Measurements from ENCODE around the gene IQCN. TPM values are rescaled to one million over a fixed set of nuclear protein-coding genes. Genes with fewer than 3 reads are reported as not detected.

IQCN gene
- total and polyA plus RNA-seq, 10 of the 15 experiments (the other 5 are each of a cell fraction or from before 2014, with no cell fraction given): 0.01 to 0.54 (median 0.23) TPM; not detected in 3

- SMC1A ChIA-PET (ENCODE audit: uncharacterized antibody, unreplicated experiment): interaction anchor here (2.2 kb wide), 1 partner anchor 35 kb away, joined by 7 read pairs; a partner anchor contains a TSS
- RAD21 ChIA-PET (ENCODE audit: unreplicated experiment): no interaction called here
- Histone ChIP-seq H3K4me1 (ENCODE audit: control insufficient read depth, insufficient read depth, low read length) (peaks cover 8% of the 10 kb centered on the region), H4K20me1 (ENCODE audit: control insufficient read depth, insufficient read depth) (no peaks in the 10 kb centered on the region), H3K4me3 (no peak overlapping the region), H3K79me2 (ENCODE audit: control insufficient read depth, insufficient read depth, low read length) (no peaks in the 10 kb centered on the region), H3K9me3 (replicated peaks; ENCODE audit: control insufficient read depth, insufficient read depth, low read length) (no peaks in the 10 kb centered on the region; the same call in 2 of the 3 replicates), H3K27ac (ENCODE audit: control insufficient read depth, insufficient read depth) (no peak overlapping the region), H2AFZ (ENCODE audit: control insufficient read depth, low read depth, low read length) (no peak overlapping the region), H3K27me3 (replicated peaks in 1 of 2; ENCODE audit: control insufficient read depth in 2 of 2, insufficient read depth in 2 of 2, low read length in 1 of 2) (peaks cover 0 to 4% of the 10 kb centered on the region in 2 experiments; a peak in 2 of 4 replicates), H3K9ac (ENCODE audit: control insufficient read depth, insufficient read depth, low read length) (no peak overlapping the region), H3K36me3 (ENCODE audit: control insufficient read depth in 2 of 2, insufficient read depth in 2 of 2, low read length in 1 of 2) (no peaks in the 10 kb centered on the region), H3K4me2 (ENCODE audit: control insufficient read depth, insufficient read depth) (no peak overlapping the region)
- no TSS peak for BruUV-seq (replicated peaks)
- TF ChIP-seq HDAC2 (IDR thresholded peaks at IDR 0.05) (no peak), FOS (IDR thresholded peaks at IDR 0.05; ENCODE audit: borderline replicate concordance, extremely low read depth, insufficient read length) (no peak), ZNF384 (IDR thresholded peaks at IDR 0.05; ENCODE audit: borderline replicate concordance, low read depth, low read length) (no peak), KAT2A (conservative IDR thresholded peaks at IDR 0.05; ENCODE audit: control insufficient read depth, low read depth, low read length) (no peak), NFYA (IDR thresholded peaks at IDR 0.05; ENCODE audit: borderline replicate concordance, low read depth, low read length) (no peak), MEF2A (IDR thresholded peaks at IDR 0.05; ENCODE audit: insufficient read depth, low read depth, low read length) (no peak), EZH2 (IDR thresholded peaks at IDR 0.05; ENCODE audit: borderline replicate concordance, control insufficient read depth, low read depth, low read length) (no peak), STAT3 (IDR thresholded peaks at IDR 0.05; ENCODE audit: low read depth, low read length) (no peak), SUZ12 (IDR thresholded peaks at IDR 0.05; ENCODE audit: unreplicated experiment) (no peak), BCL3 (IDR thresholded peaks at IDR 0.05; ENCODE audit: borderline replicate concordance, insufficient read depth, low read depth, low read length, poor library complexity, severe bottlenecking) (no peak), FOXM1 (IDR thresholded peaks at IDR 0.05; ENCODE audit: low read depth, low read length) (no peak), ZNF687 (IDR thresholded peaks at IDR 0.05) (no peak)
- FAIRE-seq (no peak), ATAC-seq (no peak), DNase-seq (ENCODE audit: low read depth, low spot score) (no peak)
- WGBS (ENCODE audit: insufficient coverage, insufficient replicate concordance, low lambda C conversion rate, missing lambda C conversion rate): 26% methylated on average over 10 of the region's 33 CpGs
- intact Hi-C loops (cut with micrococcal nuclease; ENCODE audit: unreplicated experiment) (no loop called here), in situ Hi-C loops (cut with MboI) (no loop called here)
- CTCF ChIA-PET: interaction anchor here (1.0 to 1.2 kb wide), 2 partner anchors 11 to 12 kb away, joined by 3 to 7 read pairs; no protein-coding TSS in a partner anchor
- POLR2A ChIA-PET: interaction anchor here (0.6 to 1.7 kb wide), 3 partner anchors 17 to 60 kb away, joined by 3 to 4 read pairs (median 3); partner anchors contain the start of gene RAB3A
These were observed 53.5 kb downstream of the IQCN start for GRCh38 chr19:18220632-18221275.
